Testis (tissue), 2 donors: ENCODE measurements around the gene IFIH1.
A peak's percentile ranks its signal among the peaks of the same experiment; 100 is the strongest.

Source experiments
- CTCF ChIP-seq, 3 experiments: fragments of 450-650 bp in 2 of 3; fragments of 200-600 bp in 1 of 3; sonication (generic) in 1 of 3; IDR thresholded peaks; one replicate each; pipeline ENCODE4 v1.5.1; 2016 to 2019; ENCODE audit warnings: antibody characterized with exemption in 3 of 3, mild to moderate bottlenecking in 2 of 3, moderate library complexity in 1 of 3
- POLR2A ChIP-seq: fragments of 450-650 bp; IDR thresholded peaks from one replicate; pipeline ENCODE4 v1.6.1; 2017; ENCODE audit warnings: antibody characterized with exemption, mild to moderate bottlenecking, moderate library complexity

GRCh38 chr2:162301151-162301804 is 17.2 kb downstream of the IFIH1 start:
- peak; percentile 74 to 96 (median 78) for TF ChIP-seq CTCF (IDR thresholded peaks at IDR 0.05)
- no peak for TF ChIP-seq POLR2A
